Stimulated activated CD4-positive, alpha-beta T cell treated with anti-CD3 and anti-CD28 coated beads, Interleukin-1b, Interleukin-23, amount 100 ng/mL, for 1 hour (primary cell): ENCODE results near the gene PEAR1.

Source experiments
- DNase-seq, 2 donors: peaks; one replicate each; pipeline ENCODE4 v3.0.0-alpha.2; 2020; ENCODE audit warnings: low read depth in 2 of 2

The PEAR1 gene

DNA sequence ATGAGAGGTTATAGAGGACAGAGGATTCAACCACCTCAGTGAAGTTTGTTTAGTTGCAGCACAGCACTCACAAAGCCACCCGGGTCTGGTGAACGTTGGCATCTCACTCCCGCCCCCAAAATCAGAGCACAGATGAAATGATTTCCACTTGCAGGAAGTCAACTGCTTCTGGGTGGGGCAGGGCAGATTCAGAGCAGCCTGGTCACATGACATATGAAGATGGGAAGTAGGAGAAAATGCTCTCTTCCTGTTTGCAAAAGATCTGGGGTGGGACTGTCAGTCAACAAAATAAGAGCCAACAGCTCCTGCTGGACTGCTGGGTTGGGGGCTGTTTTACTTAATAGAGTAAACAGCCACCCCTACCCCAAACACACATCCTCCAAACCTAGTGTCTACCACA lies 70.1 kb downstream of the PEAR1 start:
- no peak for DNase-seq

- DNase-seq, result no peak
Measured at GRCh38 chr1:156964441-156964840, 70.9 kb downstream of the PEAR1 start.
